HG03064 (cell line): Measurements from ENCODE around the gene VPS37C.

Experiments used
- ATAC-seq: cut with Tn5 transposase; IDR thresholded peaks from one replicate; pipeline ENCODE4 v1.9.1; 2021; ENCODE audit warnings: low read depth; ENCODE audit not compliant: unreplicated experiment

The VPS37C gene

GRCh38 chr11:61155741-61156140 is 5.5 kb downstream of the VPS37C start:
- no peak for ATAC-seq

GRCh38 chr11:61155312-61155711 is 5.9 kb downstream of the VPS37C start:
- no peak for ATAC-seq

GRCh38 chr11:61154528-61154927 is 6.7 kb downstream of the VPS37C start:
- no peak for ATAC-seq

GRCh38 chr11:61153593-61154095 is 7.6 kb downstream of the VPS37C start:
- ATAC-seq: no peak

- no peak for ATAC-seq
Observed at GRCh38 chr11:61152816-61153592, 8.2 kb downstream of the VPS37C start.

- no peak for ATAC-seq
Observed at GRCh38 chr11:61151545-61152252, 9.5 kb downstream of the VPS37C start.

- ATAC-seq: no peak
Observed at GRCh38 chr11:61150706-61151544, 10.3 kb downstream of the VPS37C start.

GRCh38 chr11:61149624-61150615 is 11.3 kb downstream of the VPS37C start:
- no peak for ATAC-seq

- no peak for ATAC-seq
Observed at GRCh38 chr11:61147791-61148620, 13.2 kb downstream of the VPS37C start.

- ATAC-seq: no peak
Observed at GRCh38 chr11:61147271-61147670, 14.0 kb downstream of the VPS37C start.

GRCh38 chr11:61146416-61146815 is 14.8 kb downstream of the VPS37C start:
- no peak for ATAC-seq

- no peak for ATAC-seq
Observed at GRCh38 chr11:61145228-61146005, 15.8 kb downstream of the VPS37C start.

GRCh38 chr11:61144511-61145179 is 16.6 kb downstream of the VPS37C start:
- no peak for ATAC-seq

GRCh38 chr11:61142424-61142823 is 18.8 kb downstream of the VPS37C start:
- ATAC-seq: no peak

GRCh38 chr11:61141601-61142028 is 19.6 kb downstream of the VPS37C start:
- no peak for ATAC-seq

GRCh38 chr11:61140416-61140815 is 20.8 kb downstream of the VPS37C start:
- ATAC-seq: no peak

- ATAC-seq: no peak
Observed at GRCh38 chr11:61139387-61139786, 21.8 kb downstream of the VPS37C start.

GRCh38 chr11:61138935-61139334 is 22.3 kb downstream of the VPS37C start:
- no peak for ATAC-seq
